ENCODE data around the gene PRXL2A. TPM values are rescaled to one million over a fixed set of nuclear protein-coding genes. Genes with fewer than 3 reads are reported as not detected.

The PRXL2A gene
- total RNA-seq, 1 donor = 0.90 TPM

- H3K4me3 ChIP-seq (ENCODE audit: low read depth, low read length) = peak overlapping the region; percentile 85
- DNase-seq (ENCODE audit: low read depth) = no peak
- TF ChIP-seq CTCF (IDR thresholded peaks at IDR 0.05; ENCODE audit: insufficient read depth, low read length) = no peak
Observed at GRCh38 chr10:80455461-80456349, 47.4 kb downstream of the PRXL2A start.

- no peak for TF ChIP-seq CTCF (IDR thresholded peaks at IDR 0.05; ENCODE audit: insufficient read depth, low read length)
- H3K4me3 ChIP-seq (ENCODE audit: low read depth, low read length) = no peak overlapping the region
- DNase-seq (ENCODE audit: low read depth) = no peak
Observed at GRCh38 chr10:80457554-80458262, 49.4 kb downstream of the PRXL2A start.

DNA sequence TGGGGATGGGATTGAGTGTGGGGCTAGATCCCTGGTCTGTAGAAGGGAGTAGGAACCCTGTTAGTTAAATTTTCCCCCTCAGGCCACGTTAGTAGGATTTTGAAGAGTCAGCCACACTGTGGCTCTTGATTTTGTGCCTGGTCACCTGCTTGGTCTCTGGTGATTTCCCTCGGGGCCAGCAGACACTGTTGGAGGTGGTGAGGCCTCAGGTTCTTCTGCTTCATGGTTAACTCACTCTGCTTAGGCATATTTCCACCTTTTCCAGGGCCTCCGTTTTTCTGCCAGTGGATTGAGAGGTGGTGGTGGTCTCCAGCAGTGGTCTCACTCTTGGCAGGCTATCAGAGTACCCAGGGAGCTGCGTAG is 49.9 kb downstream of the PRXL2A start:
- TF ChIP-seq CTCF (IDR thresholded peaks at IDR 0.05; ENCODE audit: insufficient read depth, low read length) = no peak
- no peak overlapping the region for H3K4me3 ChIP-seq (ENCODE audit: low read depth, low read length)
- DNase-seq (ENCODE audit: low read depth) = no peak

- no peak for DNase-seq (ENCODE audit: low read depth)
- H3K4me3 ChIP-seq (ENCODE audit: low read depth, low read length) = no peak overlapping the region
- TF ChIP-seq CTCF (IDR thresholded peaks at IDR 0.05; ENCODE audit: insufficient read depth, low read length) = no peak
Observed at GRCh38 chr10:80458638-80459037, 50.3 kb downstream of the PRXL2A start.

- H3K4me3 ChIP-seq (ENCODE audit: low read depth, low read length) = peak overlapping the region; percentile 25
- peak; percentile 8 for TF ChIP-seq CTCF (IDR thresholded peaks at IDR 0.05; ENCODE audit: insufficient read depth, low read length)
- peak; percentile 91 for DNase-seq (ENCODE audit: low read depth)
Observed at GRCh38 chr10:80459047-80459865, 50.9 kb downstream of the PRXL2A start.

DNA sequence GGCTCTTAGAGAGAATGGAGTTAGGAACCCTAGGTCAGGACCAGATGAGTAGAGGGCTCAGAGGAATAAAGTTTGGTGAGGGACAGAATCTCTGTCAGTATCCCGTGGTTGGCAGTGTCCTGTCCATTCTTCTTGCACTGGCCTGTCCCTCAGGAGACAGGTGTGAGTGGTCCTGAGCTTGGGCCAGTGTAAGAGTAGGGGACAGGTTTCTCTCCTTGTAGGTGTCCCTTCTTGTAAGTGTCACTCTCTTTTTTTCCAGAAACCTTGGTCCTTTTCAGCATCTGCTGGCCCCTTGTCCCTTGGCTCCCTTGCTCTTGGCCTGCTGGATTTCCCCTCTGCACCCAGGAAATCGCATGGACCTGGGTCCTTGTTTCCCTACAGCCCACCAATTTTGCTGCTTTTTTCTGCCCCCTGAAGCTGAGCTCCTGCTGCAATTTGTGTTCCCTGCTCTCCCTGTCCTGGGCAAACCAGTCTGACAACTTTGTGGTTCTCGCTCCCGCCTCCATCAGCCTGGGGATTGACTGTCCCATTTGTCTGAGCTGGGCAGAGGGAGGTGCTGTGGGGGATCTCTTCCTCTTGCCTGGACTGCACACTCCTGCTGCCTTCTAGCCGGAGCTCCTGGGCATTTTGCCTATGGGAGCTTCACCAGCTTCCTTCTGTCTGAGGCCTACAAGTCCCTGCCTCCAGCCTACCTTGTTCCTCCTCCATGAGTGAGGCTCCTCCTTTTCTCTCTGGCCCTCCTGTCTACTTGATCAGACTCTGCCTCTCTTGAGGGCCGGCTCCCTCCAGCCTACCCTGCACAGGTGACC is 52.3 kb downstream of the PRXL2A start:
- no peak for TF ChIP-seq CTCF (IDR thresholded peaks at IDR 0.05; ENCODE audit: insufficient read depth, low read length)
- H3K4me3 ChIP-seq (ENCODE audit: low read depth, low read length) = no peak overlapping the region
- DNase-seq (ENCODE audit: low read depth) = peak; percentile 49

Measured in fibroblast of the aortic adventitia (primary cell).